Smooth muscle cell (in vitro differentiated cells): ENCODE results near the gene OSBPL3. TPM values are rescaled to one million over a fixed set of nuclear protein-coding genes. Genes with fewer than 3 reads are reported as not detected.

Source experiments
- DNase-seq: peaks from one replicate; lab custom pipeline; 2025; ENCODE audit not compliant: unreplicated experiment; lab: John Stamatoyannopoulos, UW
- H2AFZ ChIP-seq: fragments of 200-600 bp; sonication (generic); 2 replicates; pipeline ENCODE4 v1.6.0; 2016; ENCODE audit warnings: antibody characterized with exemption, low read depth, mild to moderate bottlenecking
- H3F3A ChIP-seq: fragments of 200-600 bp; sonication (generic); 2 replicates; pipeline ENCODE4 v1.6.0; 2017; ENCODE audit warnings: antibody characterized with exemption, low read depth
- H3K27ac ChIP-seq: fragments of 200-600 bp; sonication (generic); 2 replicates; pipeline ENCODE4 v1.5.1; 2016; ENCODE audit warnings: low read depth, mild to moderate bottlenecking
- H3K27me3 ChIP-seq: fragments of 200-600 bp; sonication (generic); 2 replicates; pipeline ENCODE4 v1.6.1; 2016; ENCODE audit warnings: low read depth, mild to moderate bottlenecking
- H3K36me3 ChIP-seq: fragments of 200-600 bp; sonication (generic); 2 replicates; pipeline ENCODE4 v1.5.1; 2016; ENCODE audit warnings: low read depth
- H3K4me1 ChIP-seq: fragments of 200-600 bp; sonication (generic); 2 replicates; pipeline ENCODE4 v1.5.1; 2016; ENCODE audit warnings: low read depth
- H3K4me2 ChIP-seq: fragments of 200-600 bp; sonication (generic); 2 replicates; pipeline ENCODE4 v1.6.0; 2016; ENCODE audit warnings: mild to moderate bottlenecking
- H3K4me3 ChIP-seq: fragments of 200-600 bp; sonication (generic); 2 replicates; pipeline ENCODE4 v1.5.1; 2016; ENCODE audit warnings: mild to moderate bottlenecking
- H3K79me2 ChIP-seq: fragments of 200-600 bp; sonication (generic); 2 replicates; pipeline ENCODE4 v1.6.0; 2016; ENCODE audit warnings: low read depth, mild to moderate bottlenecking
- H3K9ac ChIP-seq: fragments of 200-600 bp; sonication (generic); 2 replicates; pipeline ENCODE4 v1.6.0; 2016; ENCODE audit warnings: low read depth
- H3K9me3 ChIP-seq: fragments of 200-600 bp; sonication (generic); replicated peaks from 2 replicates; pipeline ENCODE4 v1.5.1; 2016; ENCODE audit warnings: low read depth
- H4K20me1 ChIP-seq: fragments of 200-600 bp; sonication (generic); 2 replicates; pipeline ENCODE4 v1.6.0; 2016; ENCODE audit warnings: low read depth
- CTCF ChIP-seq: fragments of 200-600 bp; sonication (generic); IDR thresholded peaks from 2 replicates; pipeline ENCODE4 v1.5.1; 2017; ENCODE audit warnings: borderline replicate concordance, mild to moderate bottlenecking, antibody characterized with exemption; ENCODE audit not compliant: insufficient read depth, poor library complexity, severe bottlenecking
- WGBS: methylation state at CpG from one replicate; pipeline ENCODE4 v1.1.7; 2016; ENCODE audit warnings: low lambda C conversion rate; 5-methylcytosine and 5-hydroxymethylcytosine counted together
- polyA plus RNA-seq: library from polyadenylated mRNA; unstranded; fragments of >200 nt; fragmentation: Nextera tagmentation; extraction: Ambion mirVana; gene quantifications from 2 replicates; pipeline ENCODE4 v1.2.1, GENCODE V29; 2016
- total RNA-seq: library from RNA; depleted of rRNA; stranded (reverse); fragments of >200 nt; gene quantifications from 2 replicates; pipeline ENCODE4 v1.2.3, GENCODE V29; 2014

Gene OSBPL3
- total and polyA plus RNA-seq, 2 experiments from 2014 or later, result 6.2 to 16.3 TPM

DNA sequence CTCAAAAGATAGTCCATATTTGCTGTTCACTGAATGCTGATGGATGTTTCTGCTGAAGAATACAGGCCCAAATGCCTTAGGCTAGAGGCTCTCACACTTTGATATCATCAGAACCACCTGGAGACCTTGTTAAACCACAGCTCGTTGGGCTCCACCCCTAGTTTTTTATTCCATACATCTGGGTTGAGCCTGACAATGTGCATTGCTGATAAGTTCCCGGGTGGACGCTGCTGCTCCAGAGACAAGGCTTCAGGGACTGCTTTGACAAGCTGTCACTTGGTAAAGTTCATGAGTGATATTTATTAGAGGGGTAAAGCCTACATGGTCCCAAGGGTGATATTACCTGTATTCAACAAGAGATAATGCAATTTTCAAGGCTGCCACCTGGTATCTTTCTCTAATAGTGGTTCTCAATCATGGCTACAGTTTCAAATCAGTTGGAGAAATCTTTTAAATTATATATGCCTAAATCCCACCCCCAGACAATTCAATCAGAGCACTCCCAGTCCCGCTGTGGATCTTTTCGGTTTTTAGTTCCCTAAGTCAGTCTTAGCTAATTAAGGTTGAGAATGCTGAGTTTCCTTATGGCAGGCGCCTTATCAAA lies 115.7 kb downstream of the OSBPL3 start:
- H3K9me3 ChIP-seq, result no peaks in the 10 kb centered on the region
- H3K27ac ChIP-seq, result no peak overlapping the region
- no peak overlapping the region for H3K9ac ChIP-seq
- H3K27me3 ChIP-seq, result no peaks in the 10 kb centered on the region
- H3K36me3 ChIP-seq, result no peaks in the 10 kb centered on the region
- H3K4me3 ChIP-seq, result no peak overlapping the region
- no peak for DNase-seq
- no peaks in the 10 kb centered on the region for H3F3A ChIP-seq
- no peaks in the 10 kb centered on the region for H3K79me2 ChIP-seq
- peaks cover 3% of the 10 kb centered on the region for H4K20me1 ChIP-seq
- no peaks in the 10 kb centered on the region for H3K4me1 ChIP-seq
- no peak for TF ChIP-seq CTCF
- no peak overlapping the region for H2AFZ ChIP-seq
- H3K4me2 ChIP-seq, result no peak overlapping the region
- 93% methylated on average over 6 of the region's 6 CpGs for WGBS

DNA sequence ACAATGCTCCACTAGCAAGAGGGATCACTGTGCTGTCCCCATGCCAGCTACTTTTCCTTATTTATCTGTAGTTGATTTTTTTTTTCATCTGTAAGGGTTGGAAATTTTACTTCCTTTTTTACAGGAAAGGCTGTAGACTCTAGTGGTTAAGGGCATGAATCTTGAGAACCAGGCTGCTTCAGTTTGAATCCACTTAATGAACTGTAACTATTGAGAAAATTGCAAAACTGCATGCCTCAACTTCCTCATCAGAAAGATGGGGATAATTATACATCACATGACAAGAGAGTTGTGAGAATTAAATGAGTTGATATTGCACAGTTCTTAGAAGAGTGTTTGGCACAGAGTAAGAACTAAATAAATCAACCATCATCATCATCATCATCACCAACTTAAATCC lies 116.4 kb downstream of the OSBPL3 start:
- Histone ChIP-seq H2AFZ (no peak overlapping the region), H3K27me3 (no peaks in the 10 kb centered on the region), H3K27ac (no peak overlapping the region), H3K9ac (no peak overlapping the region), H3K79me2 (no peaks in the 10 kb centered on the region), H3K9me3 (no peaks in the 10 kb centered on the region), H4K20me1 (no peaks in the 10 kb centered on the region), H3K4me1 (no peaks in the 10 kb centered on the region), H3K36me3 (no peaks in the 10 kb centered on the region), H3K4me3 (no peak overlapping the region), H3K4me2 (no peak overlapping the region), H3F3A (no peaks in the 10 kb centered on the region)
- no peak for DNase-seq
- no peak for TF ChIP-seq CTCF

DNA sequence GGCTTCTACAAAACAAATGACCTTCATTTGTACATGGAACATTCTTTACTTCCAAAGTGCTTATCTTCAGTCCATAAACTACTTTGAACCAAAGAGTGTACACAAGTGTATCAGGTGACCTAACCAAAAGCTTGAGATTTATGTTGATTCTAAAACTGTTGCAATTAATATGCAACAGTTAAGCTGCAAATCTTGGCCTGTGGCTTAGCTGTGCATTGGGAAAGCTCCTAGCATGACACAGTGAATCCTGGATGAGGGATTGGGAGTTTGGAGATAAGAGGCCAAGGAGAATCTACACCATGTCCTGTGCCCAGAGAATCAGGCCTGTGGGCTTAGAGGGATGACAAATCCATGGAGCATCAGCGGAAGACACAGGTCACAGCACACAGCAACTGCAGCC lies 117.5 kb downstream of the OSBPL3 start:
- Histone ChIP-seq H3K4me1 (no peaks in the 10 kb centered on the region), H3K27ac (no peak overlapping the region), H3K27me3 (peaks cover 4% of the 10 kb centered on the region), H3K4me2 (no peak overlapping the region), H3K36me3 (no peaks in the 10 kb centered on the region), H3K79me2 (no peaks in the 10 kb centered on the region), H3K4me3 (no peak overlapping the region), H4K20me1 (no peaks in the 10 kb centered on the region), H3F3A (no peaks in the 10 kb centered on the region), H3K9ac (no peak overlapping the region), H2AFZ (no peak overlapping the region), H3K9me3 (no peaks in the 10 kb centered on the region)
- TF ChIP-seq CTCF, result no peak
- WGBS, result 50% methylated on average over 1 of the region's 1 CpG
- DNase-seq, result no peak

GRCh38 chr7:24861336-24861735 lies 118.6 kb downstream of the OSBPL3 start:
- H3K4me2 ChIP-seq, result no peak overlapping the region
- no peaks in the 10 kb centered on the region for H4K20me1 ChIP-seq
- H3F3A ChIP-seq, result no peaks in the 10 kb centered on the region
- no peak overlapping the region for H2AFZ ChIP-seq
- no peak overlapping the region for H3K4me3 ChIP-seq
- no peaks in the 10 kb centered on the region for H3K4me1 ChIP-seq
- TF ChIP-seq CTCF, result no peak
- H3K27ac ChIP-seq, result no peak overlapping the region
- no peak overlapping the region for H3K9ac ChIP-seq
- no peaks in the 10 kb centered on the region for H3K79me2 ChIP-seq
- no peaks in the 10 kb centered on the region for H3K9me3 ChIP-seq
- peaks cover 7% of the 10 kb centered on the region for H3K27me3 ChIP-seq
- DNase-seq, result no peak
- no peaks in the 10 kb centered on the region for H3K36me3 ChIP-seq
